HG03558 (cell line): ENCODE measurements around the gene COX6B1.
"Not testable (repeated sequence)": the region's sequence is repeated elsewhere in the genome, so short reads cannot be mapped to it uniquely, and the experiment has no call there.

Source experiments
- ATAC-seq: cut with Tn5 transposase; IDR thresholded peaks from one replicate; pipeline ENCODE4 v1.9.1; 2021; ENCODE audit warnings: moderate number of reproducible peaks; ENCODE audit not compliant: unreplicated experiment; ENCODE audit errors: extremely low read depth

Gene COX6B1

DNA sequence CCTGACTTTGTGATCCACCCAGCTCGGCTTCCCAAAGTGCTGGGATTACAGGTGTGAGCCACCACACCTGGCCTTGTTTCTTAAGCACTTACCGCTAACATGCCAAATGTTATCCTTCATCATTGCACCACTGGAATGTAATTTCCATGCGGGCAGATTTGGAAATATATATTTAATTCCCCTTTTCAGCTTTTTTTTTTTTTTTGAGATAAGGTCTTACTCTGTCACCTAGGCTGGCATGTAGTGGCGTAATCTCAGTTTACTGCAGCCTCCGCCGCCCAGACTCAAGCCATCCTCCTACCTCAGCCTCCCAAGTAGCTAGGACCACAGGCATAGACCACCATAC is 13.8 kb downstream of the COX6B1 start:
- ATAC-seq, result no peak

DNA sequence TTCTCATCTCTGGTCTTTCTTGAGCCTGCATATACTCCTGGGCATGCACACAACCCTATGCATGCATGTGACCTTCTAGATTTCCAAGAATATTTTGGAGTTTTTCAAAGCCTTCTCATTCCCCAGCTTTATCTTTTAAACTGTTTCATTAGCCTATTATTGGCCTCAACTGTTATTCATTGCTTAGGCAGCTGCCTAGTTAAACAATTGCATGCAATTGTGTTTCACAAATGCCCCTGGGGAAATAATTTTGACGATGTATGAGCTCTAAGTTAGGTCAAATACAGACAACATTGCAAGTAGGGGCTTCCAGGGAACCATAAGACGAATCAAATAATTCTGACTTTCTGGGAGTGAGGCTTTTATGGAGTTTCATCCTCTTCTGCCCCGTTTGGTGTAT is 15.9 kb downstream of the COX6B1 start:
- no peak for ATAC-seq

GRCh38 chr19:35665157-35665556 is 17.0 kb downstream of the COX6B1 start:
- ATAC-seq, result no peak

GRCh38 chr19:35665604-35666003 is 17.5 kb downstream of the COX6B1 start:
- ATAC-seq, result no peak

- ATAC-seq, result no peak
Observed at GRCh38 chr19:35666251-35666913, 18.3 kb downstream of the COX6B1 start, which contains the start of gene UPK1A. TSS of gene UPK1A (plus strand) at chr19:35666517. CDS start at chr19:35666813, 296 bp downstream.

GRCh38 chr19:35669566-35669965 is 21.4 kb downstream of the COX6B1 start:
- ATAC-seq, result no peak

GRCh38 chr19:35669974-35670373 is 21.9 kb downstream of the COX6B1 start:
- ATAC-seq, result no peak

DNA sequence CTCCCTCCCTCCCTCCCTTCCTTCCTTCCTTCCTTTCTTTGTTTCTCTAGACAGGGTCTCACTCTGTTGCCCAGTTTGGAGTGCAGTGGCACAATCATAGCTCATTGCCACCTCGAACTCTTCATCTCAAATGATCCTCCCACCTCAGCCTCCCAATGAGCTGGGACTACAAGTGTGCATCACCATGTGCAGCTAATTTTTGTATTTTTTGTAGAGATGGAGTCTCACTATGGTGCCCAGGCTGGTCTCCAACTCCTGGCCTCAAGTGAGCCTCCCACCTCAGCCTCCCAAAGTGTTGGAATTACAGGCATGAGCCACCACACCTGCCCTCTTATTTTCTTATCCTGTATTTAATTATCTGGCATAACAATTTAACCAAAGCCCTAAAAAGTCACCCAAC is 22.6 kb downstream of the COX6B1 start:
- no peak for ATAC-seq

GRCh38 chr19:35671818-35672217 is 23.7 kb downstream of the COX6B1 start:
- ATAC-seq, result no peak

GRCh38 chr19:35673121-35673804 is 25.1 kb downstream of the COX6B1 start:
- no peak for ATAC-seq

DNA sequence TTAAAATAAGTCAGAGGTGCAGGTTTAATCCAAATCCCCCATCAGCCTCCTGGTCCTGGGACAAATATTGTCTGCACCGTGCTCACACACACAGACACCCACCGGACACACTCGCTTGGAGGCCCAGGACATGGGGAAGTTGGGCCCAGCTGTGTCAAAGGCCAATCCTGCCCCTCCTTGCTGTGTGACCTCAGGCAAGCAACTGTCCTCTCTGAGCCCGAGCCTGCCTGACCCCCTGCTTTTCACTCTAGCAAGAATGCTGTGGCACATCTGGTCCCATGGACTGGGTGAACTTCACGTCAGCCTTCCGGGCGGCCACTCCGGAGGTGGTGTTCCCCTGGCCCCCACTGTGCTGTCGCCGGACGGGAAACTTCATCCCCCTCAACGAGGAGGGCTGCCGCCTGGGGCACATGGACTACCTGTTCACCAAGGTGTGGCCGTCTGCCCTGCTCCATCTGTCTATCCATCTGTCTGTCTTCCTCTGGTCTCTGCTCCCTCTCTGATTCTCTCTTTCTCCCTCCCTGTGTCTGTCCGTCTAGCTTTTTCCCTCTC is 27.5 kb downstream of the COX6B1 start:
- ATAC-seq, result no peak

- ATAC-seq, result no peak
Observed at GRCh38 chr19:35689836-35690235, 41.7 kb downstream of the COX6B1 start.

- not testable (repeated sequence) for ATAC-seq
Observed at GRCh38 chr19:35691106-35691505, 43.0 kb downstream of the COX6B1 start.

DNA sequence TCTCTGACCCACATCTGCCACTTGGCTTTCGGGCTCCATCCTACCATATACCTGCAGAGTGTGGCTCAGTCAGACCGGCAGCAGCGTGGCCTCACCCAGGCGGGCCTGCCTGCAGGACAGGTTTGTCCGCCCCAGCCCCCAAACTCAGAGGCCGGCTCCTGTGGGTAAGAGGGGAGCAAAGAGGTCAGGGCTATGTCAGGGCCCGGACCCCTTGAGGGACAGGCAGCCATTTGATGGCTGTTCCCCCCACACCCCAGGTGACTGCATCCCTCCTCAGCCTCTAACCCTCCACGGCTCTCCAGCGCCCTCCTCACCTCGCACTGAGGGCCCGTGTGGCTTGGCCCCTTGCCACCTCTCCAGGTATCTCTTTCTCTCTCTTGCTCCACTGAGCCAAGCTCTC is 43.9 kb downstream of the COX6B1 start:
- ATAC-seq, result no peak

DNA sequence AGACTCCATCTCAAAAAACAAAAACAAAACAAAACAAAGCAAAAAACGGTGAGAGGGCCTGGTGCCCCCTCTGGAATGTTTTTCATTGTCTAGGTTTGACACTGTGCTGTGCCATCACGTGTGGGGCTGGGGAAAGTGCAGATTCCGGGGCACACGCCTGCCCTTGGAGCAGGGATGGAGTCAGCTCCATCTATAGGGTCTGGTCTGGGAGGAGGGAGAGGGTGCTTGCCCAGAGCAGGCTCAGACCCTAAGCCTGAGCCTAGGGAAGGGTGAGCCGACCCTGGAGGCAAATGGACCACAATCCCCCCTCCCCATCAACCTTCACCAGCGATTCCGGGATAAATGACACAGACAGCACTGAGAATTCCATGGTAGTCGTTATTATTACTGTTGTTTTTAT is 45.3 kb downstream of the COX6B1 start:
- no peak for ATAC-seq

DNA sequence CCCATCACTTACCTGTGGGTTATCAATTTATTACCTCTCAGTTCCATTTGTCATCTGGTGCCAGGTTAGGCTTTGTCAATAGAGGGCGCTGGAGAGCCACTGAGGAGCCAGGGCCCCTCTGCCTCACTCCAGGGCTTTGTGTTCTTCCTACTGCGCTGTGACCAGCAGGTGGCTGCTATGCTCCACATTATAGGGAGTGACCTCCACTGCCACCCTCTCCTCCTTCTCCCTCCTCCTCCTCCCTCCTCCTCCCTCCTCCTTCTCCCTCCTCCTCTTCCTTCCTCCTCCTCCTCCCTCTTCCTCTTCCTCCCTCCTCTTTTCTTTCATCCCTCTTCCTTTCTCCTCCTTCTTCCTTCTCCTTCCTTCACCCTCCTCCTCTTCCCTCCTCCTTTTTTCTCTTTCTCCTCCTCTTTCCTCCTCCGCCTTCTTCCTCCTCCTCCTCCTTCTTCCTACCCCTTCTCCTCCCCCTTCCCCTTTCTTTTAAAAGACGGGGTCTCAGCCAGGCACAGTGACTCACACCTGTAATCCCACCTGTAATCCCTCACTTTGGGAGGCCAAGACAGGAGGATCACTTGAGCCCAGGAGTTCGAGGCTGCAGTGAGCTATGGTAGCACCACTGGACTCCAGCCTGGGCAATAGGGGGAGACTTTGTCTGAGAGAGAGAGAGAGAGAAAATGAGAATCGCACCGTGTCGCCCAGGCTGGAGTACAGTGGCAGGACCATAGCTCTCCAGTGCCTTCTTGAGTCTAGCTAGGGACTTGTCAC is 45.9 kb downstream of the COX6B1 start:
- ATAC-seq, result no peak

- no peak for ATAC-seq
Observed at GRCh38 chr19:35695895-35696422, 47.8 kb downstream of the COX6B1 start.

- ATAC-seq, result no peak
Observed at GRCh38 chr19:35696835-35697234, 48.7 kb downstream of the COX6B1 start.

DNA sequence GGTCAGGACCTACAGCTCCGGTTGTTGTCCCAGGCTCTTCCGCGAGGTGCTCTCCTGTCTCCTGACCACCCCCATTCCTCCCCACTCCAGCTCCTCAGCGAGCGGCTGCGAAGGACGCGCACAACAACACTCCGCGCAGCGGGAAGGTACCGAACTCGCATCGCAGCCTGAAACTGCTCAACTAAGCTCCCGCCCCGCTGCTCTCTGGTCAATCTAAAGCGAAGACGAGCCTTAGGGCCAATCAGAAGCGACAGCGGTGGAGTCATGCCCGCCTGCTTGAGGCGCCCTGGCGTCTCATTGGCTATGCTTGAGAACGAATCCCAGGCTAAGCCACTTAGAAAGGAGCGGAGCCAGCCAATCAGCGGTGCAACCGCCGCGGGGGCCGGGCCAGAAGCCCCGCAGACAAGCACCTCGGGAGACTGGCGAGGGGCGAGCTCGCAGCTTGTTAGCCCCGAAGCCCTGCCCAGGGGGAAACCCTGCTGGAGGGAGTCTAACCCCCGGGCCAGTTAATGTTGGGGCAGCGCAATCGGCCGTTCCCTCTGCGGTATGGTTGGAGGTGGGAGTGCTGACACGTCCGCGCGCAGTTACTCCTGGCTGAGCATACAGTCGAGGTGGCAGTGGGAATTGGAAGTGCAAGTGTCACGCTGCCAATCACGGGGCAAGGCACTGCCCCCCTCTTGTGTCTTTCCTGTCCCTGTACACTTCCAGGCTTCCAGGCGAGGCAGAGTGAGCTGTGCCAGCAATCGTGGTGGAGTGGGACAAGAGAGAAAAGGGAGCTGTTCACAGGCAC is 54.3 kb downstream of the COX6B1 start:
- ATAC-seq, result peak; percentile 88

DNA sequence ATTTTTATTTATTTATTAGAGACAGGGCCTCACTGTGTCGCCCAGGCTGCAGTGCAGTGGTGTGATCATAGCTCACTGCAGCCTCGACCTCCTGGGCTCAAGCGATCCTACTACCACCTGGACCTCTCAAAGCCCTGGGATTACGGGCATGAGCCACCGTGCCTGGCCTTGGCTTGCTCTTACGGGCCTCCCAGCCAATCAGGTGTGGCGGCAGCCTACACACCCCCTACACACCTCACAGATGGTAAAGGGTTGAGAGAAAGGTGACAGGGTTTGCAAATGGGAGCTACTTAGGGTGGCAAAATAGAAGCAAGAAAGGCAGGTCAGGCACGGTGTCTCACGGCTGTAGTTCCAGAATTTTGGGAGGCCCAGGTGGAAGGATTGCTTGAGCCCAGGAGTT is 55.2 kb downstream of the COX6B1 start:
- no peak for ATAC-seq
